ENCODE data around the gene ZNF518A.

ZNF518A gene

GRCh38 chr10:96129387-96130325, at the start of gene ZNF518A:
TSS of gene ZNF518A (plus strand) at chr10:96130297. CDS start at chr10:96156323, 26,026 bp downstream.
- DNase-seq = peak; percentile 82 to 100 (median 90)

GRCh38 chr10:96082153-96082552, 47.9 kb upstream of the ZNF518A start:
- DNase-seq = no peak

- no peak for DNase-seq
Observed at GRCh38 chr10:96082748-96083147, 47.3 kb upstream of the ZNF518A start.

- DNase-seq = no peak
Observed at GRCh38 chr10:96089116-96089515, 41.0 kb upstream of the ZNF518A start.

- peak; percentile 78 to 93 (median 86) for DNase-seq
Observed at GRCh38 chr10:96089670-96090462, 40.2 kb upstream of the ZNF518A start.

GRCh38 chr10:96090463-96090800, 39.7 kb upstream of the ZNF518A start:
- DNase-seq = no peak

GRCh38 chr10:96092999-96093767, 36.9 kb upstream of the ZNF518A start:
- no peak for DNase-seq

GRCh38 chr10:96093948-96094347, 36.1 kb upstream of the ZNF518A start:
- DNase-seq = no peak

- no peak for DNase-seq
Observed at GRCh38 chr10:96096958-96097357, 33.1 kb upstream of the ZNF518A start.

GRCh38 chr10:96097865-96098264, 32.2 kb upstream of the ZNF518A start:
- DNase-seq = no peak

GRCh38 chr10:96107623-96108038, 22.5 kb upstream of the ZNF518A start:
- DNase-seq = no peak

GRCh38 chr10:96112531-96112930, 17.6 kb upstream of the ZNF518A start:
- DNase-seq = no peak

GRCh38 chr10:96118604-96119450, 11.3 kb upstream of the ZNF518A start:
- DNase-seq = no peak

GRCh38 chr10:96122824-96123223, 7.3 kb upstream of the ZNF518A start:
- DNase-seq = no peak

GRCh38 chr10:96124230-96125141, 5.6 kb upstream of the ZNF518A start:
- DNase-seq = no peak

- DNase-seq = no peak
Observed at GRCh38 chr10:96125142-96125515, 5.0 kb upstream of the ZNF518A start.

- DNase-seq = peak in 4 of 6 experiments; percentile 72 to 84 (median 78)
Observed at GRCh38 chr10:96130326-96130995, 364 bp downstream of the ZNF518A start.

GRCh38 chr10:96131621-96132020, 1.5 kb downstream of the ZNF518A start:
- no peak for DNase-seq

- DNase-seq = no peak
Observed at GRCh38 chr10:96133135-96133534, 3.0 kb downstream of the ZNF518A start.

- DNase-seq = no peak
Observed at GRCh38 chr10:96136810-96137209, 6.7 kb downstream of the ZNF518A start.

Data from stimulated activated naive CD4-positive, alpha-beta T cell (primary cell).